ENCODE results near the gene RING1.
A peak's percentile ranks its signal among the peaks of the same experiment; 100 is the strongest.

Gene RING1

GRCh38 chr6:33247977-33248642 is 39.8 kb downstream of the RING1 start:
- peak; percentile 84 for DNase-seq (ENCODE audit: low spot score)

- no peak for DNase-seq (ENCODE audit: low spot score)
Measured at GRCh38 chr6:33248643-33248931, 40.3 kb downstream of the RING1 start.

DNA sequence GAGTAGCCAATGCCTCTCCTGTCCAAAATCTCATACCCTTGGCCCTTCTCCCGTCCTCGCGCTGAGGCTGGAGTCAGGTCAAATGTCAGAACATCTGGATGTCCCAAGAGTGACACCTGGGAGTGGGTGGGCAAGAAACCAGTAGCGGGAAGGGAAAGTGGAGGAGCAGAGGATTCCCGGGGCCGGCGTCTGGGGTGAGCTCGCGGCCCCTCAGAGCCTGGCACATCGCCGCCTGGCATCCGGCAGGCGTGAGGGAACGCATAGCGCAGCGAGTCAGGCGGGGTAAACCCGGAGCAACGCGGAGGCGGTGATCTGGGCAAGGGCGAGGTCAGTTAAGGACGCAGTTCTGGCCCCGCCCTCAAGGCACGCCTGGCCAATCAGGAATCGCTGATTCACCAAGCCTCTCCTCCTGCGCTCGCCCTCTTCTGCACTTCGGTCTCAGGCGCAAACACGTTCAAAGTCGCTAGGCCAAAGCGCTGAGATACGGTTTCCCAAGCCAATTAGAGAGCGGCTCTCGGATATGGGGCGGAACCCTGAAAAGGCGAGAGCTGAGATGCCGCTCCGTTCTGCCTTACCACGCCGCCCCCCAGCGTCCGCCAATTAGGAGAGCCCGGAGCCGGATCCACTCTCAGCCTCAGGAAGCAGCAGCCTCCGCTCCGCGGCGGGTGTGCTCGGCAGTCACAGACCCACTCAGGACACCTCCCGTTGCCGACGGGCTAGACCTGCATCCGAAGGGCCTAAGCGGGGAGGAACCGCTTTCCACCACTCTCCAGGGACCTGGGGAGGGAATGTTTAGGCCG is 40.8 kb downstream of the RING1 start:
- peak; percentile 97 for DNase-seq (ENCODE audit: low spot score)

- peak; percentile 63 for DNase-seq (ENCODE audit: low spot score)
Measured at GRCh38 chr6:33249732-33250630, 41.7 kb downstream of the RING1 start.

DNA sequence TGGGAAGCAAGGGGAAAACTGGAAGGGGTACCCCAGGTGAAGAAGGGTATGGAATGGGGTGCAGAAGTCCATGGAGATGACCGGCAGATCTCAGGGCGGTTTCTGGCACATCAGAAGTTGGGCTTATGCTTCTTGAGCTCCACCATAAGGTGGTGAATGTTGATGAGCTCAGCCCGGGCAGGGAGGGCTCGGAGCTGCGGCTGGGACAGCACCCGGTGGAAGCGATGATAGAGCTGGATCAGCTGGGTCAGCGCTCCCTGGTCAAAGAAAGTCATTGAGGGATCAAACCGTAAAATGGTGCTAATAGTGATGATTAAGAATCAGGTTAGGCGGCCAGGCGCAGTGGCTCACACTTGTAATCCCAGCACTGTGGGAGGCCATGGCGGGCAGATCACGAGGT is 42.4 kb downstream of the RING1 start:
- DNase-seq (ENCODE audit: low spot score), result no peak

GRCh38 chr6:33251395-33252012 is 43.2 kb downstream of the RING1 start:
- DNase-seq (ENCODE audit: low spot score), result no peak

DNA sequence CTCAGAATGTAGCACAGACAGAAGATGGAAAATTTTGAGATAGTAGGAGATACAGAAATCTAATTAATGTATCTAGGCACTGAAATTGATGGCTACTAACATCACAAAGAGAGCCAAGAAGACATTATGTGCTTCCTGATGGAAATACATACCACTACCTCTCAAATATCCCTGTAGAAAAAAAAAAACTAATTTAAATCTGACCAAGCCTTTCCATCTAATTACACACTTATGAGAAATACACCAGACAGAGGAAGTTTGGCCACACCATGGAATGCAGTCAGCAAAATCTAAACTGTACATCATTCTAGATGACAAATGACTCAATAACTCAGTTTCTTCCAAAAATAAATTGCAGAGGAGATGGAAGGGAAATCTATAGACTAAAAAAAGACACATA is 44.5 kb downstream of the RING1 start:
- DNase-seq (ENCODE audit: low spot score), result peak; percentile 27

- DNase-seq (ENCODE audit: low spot score), result no peak
Measured at GRCh38 chr6:33254591-33254990, 46.3 kb downstream of the RING1 start.

- no peak for DNase-seq (ENCODE audit: low spot score)
Measured at GRCh38 chr6:33259032-33259431, 50.7 kb downstream of the RING1 start.

All from kidney capillary endothelial cell (primary cell).